HL-60 (cell line): ENCODE measurements around the gene DOCK9.

ENCODE experiments used
- GABPA ChIP-seq: IDR thresholded peaks from 2 replicates; pipeline ENCODE4 v1.6.1; 2012; ENCODE audit warnings: low read depth
- POLR2AphosphoS5 ChIP-seq: IDR thresholded peaks from 2 replicates; pipeline ENCODE4 v1.6.1; 2012; ENCODE audit warnings: low read depth
- TF ChIP-seq, protein P1 (sequence below): IDR thresholded peaks from one replicate; pipeline ENCODE4 v1.5.1; 2011; ENCODE audit warnings: low read length, control low read depth, inconsistent platforms; ENCODE audit not compliant: insufficient read depth

DNA sequence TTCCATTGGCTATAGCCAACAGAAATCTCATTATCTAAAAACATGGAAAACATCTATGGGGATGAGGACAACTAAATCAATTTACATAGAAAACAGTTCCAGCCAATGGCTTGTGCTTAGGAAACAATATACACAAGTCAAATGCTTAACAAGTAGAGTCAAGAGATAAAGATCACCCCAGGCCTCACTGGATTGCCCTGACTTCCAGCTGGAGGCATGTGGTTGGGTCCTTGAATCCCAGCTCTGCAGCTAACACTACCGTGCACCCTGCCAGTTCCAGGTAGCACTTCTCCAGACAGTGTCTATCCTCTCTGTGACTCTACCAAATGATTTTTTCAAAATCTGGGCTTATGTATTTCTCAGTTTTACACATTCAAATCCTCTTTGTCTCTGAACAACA, 80.2 kb downstream of the DOCK9 start:
- TF ChIP-seq, protein P1, sequence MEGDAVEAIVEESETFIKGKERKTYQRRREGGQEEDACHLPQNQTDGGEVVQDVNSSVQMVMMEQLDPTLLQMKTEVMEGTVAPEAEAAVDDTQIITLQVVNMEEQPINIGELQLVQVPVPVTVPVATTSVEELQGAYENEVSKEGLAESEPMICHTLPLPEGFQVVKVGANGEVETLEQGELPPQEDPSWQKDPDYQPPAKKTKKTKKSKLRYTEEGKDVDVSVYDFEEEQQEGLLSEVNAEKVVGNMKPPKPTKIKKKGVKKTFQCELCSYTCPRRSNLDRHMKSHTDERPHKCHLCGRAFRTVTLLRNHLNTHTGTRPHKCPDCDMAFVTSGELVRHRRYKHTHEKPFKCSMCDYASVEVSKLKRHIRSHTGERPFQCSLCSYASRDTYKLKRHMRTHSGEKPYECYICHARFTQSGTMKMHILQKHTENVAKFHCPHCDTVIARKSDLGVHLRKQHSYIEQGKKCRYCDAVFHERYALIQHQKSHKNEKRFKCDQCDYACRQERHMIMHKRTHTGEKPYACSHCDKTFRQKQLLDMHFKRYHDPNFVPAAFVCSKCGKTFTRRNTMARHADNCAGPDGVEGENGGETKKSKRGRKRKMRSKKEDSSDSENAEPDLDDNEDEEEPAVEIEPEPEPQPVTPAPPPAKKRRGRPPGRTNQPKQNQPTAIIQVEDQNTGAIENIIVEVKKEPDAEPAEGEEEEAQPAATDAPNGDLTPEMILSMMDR, result no peak
- TF ChIP-seq GABPA (no peak), POLR2AphosphoS5 (no peak)
